Measurements from ENCODE around the gene NEB. TPM values are rescaled to one million over a fixed set of nuclear protein-coding genes. Genes with fewer than 3 reads are reported as not detected.

The NEB gene
- total RNA-seq, 4 donors from 2014 or later: 0.07 to 0.47 (median 0.21) TPM

DNA sequence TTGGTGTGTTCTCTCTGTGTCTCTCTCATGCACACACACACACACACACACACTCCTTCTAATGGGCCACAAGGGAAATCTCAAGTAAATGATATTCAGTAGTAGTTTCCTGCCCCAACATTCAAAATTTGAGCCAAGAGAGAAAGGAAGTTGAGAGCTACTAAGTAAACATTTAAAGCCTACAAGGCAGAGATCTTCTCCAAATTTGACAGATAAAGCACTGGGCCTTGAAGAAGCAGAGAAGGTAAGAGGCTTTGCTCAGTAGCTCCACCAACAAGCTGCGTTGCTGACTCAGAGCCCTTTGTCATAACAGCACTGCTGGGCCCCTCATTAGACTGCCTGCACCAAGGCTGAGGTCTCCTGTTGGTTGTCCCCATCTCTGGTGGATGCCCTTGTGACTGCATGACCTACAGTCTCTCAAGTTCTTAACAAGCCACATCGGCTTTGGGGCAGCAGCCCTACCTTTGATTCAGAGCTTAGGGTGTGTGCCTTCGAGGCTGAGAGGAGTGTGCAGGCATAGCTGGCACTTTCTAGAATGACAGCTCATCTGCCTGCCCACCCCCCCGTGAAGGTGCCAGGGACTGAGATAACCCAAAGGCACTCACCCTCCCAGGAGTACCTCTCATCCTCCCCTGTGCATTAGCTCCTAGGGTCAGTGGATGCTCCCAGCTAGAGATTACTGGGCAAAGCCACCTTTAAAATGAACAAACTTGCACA lies 32.3 kb upstream of the NEB start:
- ATAC-seq: no peak
- Histone ChIP-seq H3K4me3 (no peak overlapping the region), H3K9me3 (no peaks in the 10 kb centered on the region), H3K36me3 (no peaks in the 10 kb centered on the region), H3K27me3 (no peaks in the 10 kb centered on the region), H3K27ac (no peak overlapping the region), H3K4me1 (peaks cover 0 to 5% (median 2%) of the 10 kb centered on the region in 3 donors)
- whole genome bisulfite sequencing, 2 donors (ENCODE audit: low coverage in 1 of 2): no CpG with 5 or more reads among the region's 4 CpGs
- TF ChIP-seq EP300 (IDR thresholded peaks at IDR 0.05) (no peak), POLR2AphosphoS5 (IDR thresholded peaks at IDR 0.05) (no peak), CTCF (IDR thresholded peaks at IDR 0.05) (no peak), POLR2A (IDR thresholded peaks at IDR 0.05) (no peak)

DNA sequence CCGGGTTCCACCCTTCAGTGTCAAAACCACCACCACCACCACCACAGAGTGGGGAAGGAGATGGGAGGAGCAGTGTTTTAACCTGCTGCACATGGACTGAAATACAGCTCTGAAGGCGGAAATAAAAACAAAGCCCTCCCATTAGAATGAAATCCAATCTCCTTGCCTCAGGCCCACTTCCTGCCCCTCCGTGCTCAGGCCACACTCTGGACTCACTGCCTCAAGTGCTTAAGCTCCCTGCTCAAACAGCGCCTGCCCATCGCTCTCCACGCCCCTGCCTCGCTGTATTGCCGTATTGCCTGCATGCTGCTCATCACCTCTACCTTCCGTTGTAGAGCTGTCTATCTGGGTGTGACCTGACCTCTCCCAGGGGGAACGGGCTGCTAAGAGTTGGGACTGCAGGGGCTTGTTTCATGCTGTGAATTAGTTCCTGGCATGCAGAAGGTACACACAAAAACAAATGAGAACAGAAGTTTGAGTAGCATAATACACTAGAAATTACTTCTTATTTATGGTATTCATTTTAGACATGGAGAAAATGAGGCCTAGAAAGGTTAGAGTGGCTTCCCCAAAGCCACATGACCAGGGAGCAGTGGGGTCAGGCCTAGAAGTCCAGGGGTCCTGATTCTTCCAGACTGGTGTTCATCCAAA lies 31.6 kb upstream of the NEB start:
- Histone ChIP-seq H3K36me3 (no peaks in the 10 kb centered on the region), H3K4me3 (no peak overlapping the region), H3K4me1 (no peaks in the 10 kb centered on the region), H3K27ac (no peak overlapping the region), H3K27me3 (no peaks in the 10 kb centered on the region), H3K9me3 (no peaks in the 10 kb centered on the region)
- no peak for ATAC-seq
- TF ChIP-seq POLR2AphosphoS5 (IDR thresholded peaks at IDR 0.05) (no peak), POLR2A (IDR thresholded peaks at IDR 0.05) (no peak), CTCF (IDR thresholded peaks at IDR 0.05) (no peak), EP300 (IDR thresholded peaks at IDR 0.05) (no peak)
- 81 to 96% methylated on average over 9 of the region's 10 CpGs for WGBS, 2 donors (ENCODE audit: low coverage in 1 of 2)

- 36 to 51% methylated on average over 3 of the region's 3 CpGs for WGBS, 2 donors (ENCODE audit: low coverage in 1 of 2)
- H3K4me1 ChIP-seq: no peaks in the 10 kb centered on the region
- no peaks in the 10 kb centered on the region for H3K27me3 ChIP-seq
- no peaks in the 10 kb centered on the region for H3K9me3 ChIP-seq
- H3K4me3 ChIP-seq: no peak overlapping the region
- no peak for ATAC-seq
- H3K27ac ChIP-seq: no peak overlapping the region
- H3K36me3 ChIP-seq: no peaks in the 10 kb centered on the region
- TF ChIP-seq POLR2A (IDR thresholded peaks at IDR 0.05): no peak
- TF ChIP-seq CTCF (IDR thresholded peaks at IDR 0.05): no peak
- TF ChIP-seq POLR2AphosphoS5 (IDR thresholded peaks at IDR 0.05): no peak
- TF ChIP-seq EP300 (IDR thresholded peaks at IDR 0.05): no peak
These were observed 28.4 kb upstream of the NEB start for GRCh38 chr2:151762694-151763093.

DNA sequence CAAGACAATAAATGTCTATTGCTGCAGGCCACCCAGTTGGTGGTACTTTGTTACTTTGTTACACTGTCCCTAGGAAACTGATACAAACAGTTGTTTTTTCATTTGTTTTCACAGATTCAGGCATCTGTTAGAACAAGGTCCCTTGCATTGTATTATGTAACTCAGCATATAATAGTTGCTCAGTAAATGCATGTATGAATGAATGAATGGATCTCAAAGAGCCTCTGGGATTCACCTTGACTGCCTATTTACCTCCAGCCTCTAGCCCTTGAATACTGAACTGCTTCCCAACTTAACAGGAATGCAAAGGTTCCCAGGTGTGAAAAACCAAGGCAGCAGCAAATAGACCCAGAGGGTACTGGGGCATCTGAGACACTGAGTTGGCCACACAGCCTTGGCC lies 27.4 kb upstream of the NEB start:
- no peaks in the 10 kb centered on the region for H3K4me1 ChIP-seq
- ATAC-seq: no peak
- no peaks in the 10 kb centered on the region for H3K9me3 ChIP-seq
- H3K36me3 ChIP-seq: no peaks in the 10 kb centered on the region
- TF ChIP-seq POLR2AphosphoS5 (IDR thresholded peaks at IDR 0.05) (no peak), CTCF (IDR thresholded peaks at IDR 0.05) (no peak)
- H3K4me3 ChIP-seq: no peak overlapping the region
- H3K27ac ChIP-seq: no peak overlapping the region
- H3K27me3 ChIP-seq: no peaks in the 10 kb centered on the region

DNA sequence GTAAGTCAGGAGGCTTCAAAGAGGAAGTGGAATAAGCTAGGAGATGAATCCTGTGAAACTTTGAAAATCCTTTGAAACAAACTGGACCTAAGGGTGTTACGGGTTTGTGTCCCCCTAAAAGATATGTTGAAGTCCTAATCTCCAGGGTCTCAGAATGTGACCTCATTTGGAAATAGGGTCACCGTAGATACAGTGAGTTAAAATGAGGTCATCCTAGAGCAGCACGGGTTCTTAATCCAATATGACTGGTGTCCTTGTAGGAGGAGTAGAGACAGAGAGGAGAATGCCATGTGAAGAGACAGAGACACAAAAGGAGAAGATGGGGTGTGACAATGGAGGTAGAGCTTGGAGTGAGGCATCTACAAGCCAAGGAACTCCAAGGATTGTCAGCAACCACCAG lies 26.9 kb upstream of the NEB start:
- no peak for ATAC-seq

More for the DNA sequence above, 26.9 kb upstream of the NEB start:
- H3K4me3 ChIP-seq: no peak overlapping the region
- no peaks in the 10 kb centered on the region for H3K9me3 ChIP-seq
- no peak for TF ChIP-seq POLR2AphosphoS5 (IDR thresholded peaks at IDR 0.05)
- no peak for TF ChIP-seq POLR2A (IDR thresholded peaks at IDR 0.05)
- TF ChIP-seq CTCF (IDR thresholded peaks at IDR 0.05): no peak
- TF ChIP-seq EP300 (IDR thresholded peaks at IDR 0.05): no peak
- no peaks in the 10 kb centered on the region for H3K36me3 ChIP-seq
- no peak overlapping the region for H3K27ac ChIP-seq
- H3K27me3 ChIP-seq: no peaks in the 10 kb centered on the region
- no peaks in the 10 kb centered on the region for H3K4me1 ChIP-seq
- WGBS, 2 donors (ENCODE audit: low coverage in 1 of 2): 86% methylated on average over 3 of the region's 3 CpGs; no CpG with 5 or more reads in 1 of the 2 donors

All from gastroesophageal sphincter (tissue), 4 donors.